DMS 273 (cell line): Measurements from ENCODE around the gene ZNF148.
A peak's percentile ranks its signal among the peaks of the same experiment; 100 is the strongest.

Experiments
- DNase-seq: peaks from one replicate; lab custom pipeline; 2025; ENCODE audit not compliant: unreplicated experiment; lab: John Stamatoyannopoulos, UW

The ZNF148 gene

DNA sequence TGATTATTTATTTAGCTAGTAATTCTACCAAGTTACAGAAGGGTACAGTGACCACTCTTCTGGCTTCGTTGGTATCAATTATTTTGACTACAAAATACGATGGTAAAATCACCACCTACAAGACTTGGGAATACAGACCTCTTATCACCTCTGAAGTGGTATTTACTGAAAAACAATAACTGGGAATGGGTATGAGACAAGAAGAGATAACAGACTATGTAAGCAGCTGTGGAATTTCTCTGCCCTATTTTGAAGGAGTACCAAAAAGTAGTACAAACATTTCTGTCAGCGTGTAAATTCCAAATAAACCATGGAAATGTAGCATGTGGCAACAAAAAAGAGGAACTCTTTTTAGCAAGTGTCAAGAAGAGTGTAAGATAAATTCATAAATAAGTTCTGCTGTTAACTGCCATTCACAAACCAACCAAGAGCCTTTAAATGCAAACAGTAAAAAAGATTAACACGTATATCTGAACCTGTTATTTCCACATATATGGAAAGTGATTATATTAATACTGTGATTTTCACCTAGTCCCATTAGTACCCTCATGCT is 85.6 kb downstream of the ZNF148 start:
- DNase-seq, result no peak

GRCh38 chr3:125287248-125287647 is 87.9 kb downstream of the ZNF148 start:
- DNase-seq, result no peak

DNA sequence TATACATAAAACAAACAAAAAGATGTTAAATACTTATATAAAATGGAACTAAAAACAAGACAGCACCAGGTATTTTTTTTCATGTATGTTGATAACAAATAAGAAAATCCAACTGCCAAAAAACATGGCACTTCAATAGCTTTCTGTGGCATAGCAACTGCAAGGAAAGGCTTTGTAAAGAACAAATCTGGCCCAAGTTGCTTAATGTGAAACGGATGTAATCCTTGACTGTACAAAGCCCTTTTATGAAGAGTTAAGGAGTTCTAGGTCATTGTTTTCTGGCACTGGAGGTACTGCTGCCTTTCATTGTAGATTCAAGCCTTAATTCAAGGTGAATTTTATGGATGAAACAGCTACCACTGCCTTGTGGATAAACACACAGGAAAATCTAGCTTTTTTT is 93.7 kb downstream of the ZNF148 start:
- DNase-seq, result no peak

GRCh38 chr3:125280668-125281361 is 94.3 kb downstream of the ZNF148 start:
- DNase-seq, result peak; percentile 80

- DNase-seq, result no peak
Observed at GRCh38 chr3:125278155-125278554, 97.0 kb downstream of the ZNF148 start.

GRCh38 chr3:125271127-125271526 is 104.0 kb downstream of the ZNF148 start:
- no peak for DNase-seq

DNA sequence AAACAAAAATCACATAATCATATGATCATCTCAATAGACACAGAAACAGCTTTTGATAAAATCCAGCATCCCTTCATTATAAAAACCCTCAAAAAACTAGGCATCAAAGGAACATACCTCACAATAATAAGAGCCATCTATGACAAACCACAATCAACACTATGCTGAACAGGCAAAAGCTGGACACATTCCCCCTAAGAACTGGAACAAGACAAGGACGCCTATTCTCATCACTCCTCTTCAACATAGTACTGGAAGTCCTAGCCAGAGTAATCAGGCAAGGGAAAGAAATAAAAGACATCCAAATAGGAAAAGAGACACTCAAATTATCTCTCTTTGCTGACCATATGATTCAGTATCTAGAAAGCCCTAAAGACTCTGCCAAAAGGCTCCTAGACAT is 107.7 kb downstream of the ZNF148 start:
- no peak for DNase-seq

DNA sequence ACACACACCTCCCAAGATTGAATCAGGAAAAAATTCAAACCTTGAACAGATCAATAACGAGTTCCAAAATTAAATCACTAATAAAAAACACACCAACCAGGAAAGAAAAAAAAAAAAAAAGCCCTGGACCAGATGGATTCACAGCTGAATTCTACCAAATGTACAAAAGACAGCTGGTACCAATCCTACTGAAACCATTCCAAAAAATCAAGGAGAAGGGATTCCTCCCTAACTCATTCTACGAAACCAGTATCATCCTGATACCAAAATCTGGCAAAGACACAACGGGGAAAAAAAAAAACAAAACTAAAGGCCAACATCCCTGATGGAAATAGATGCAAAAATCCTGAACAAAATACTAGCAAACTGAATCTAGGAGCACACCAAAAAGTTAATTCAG is 108.2 kb downstream of the ZNF148 start:
- no peak for DNase-seq

GRCh38 chr3:125262161-125262560 is 113.0 kb downstream of the ZNF148 start:
- DNase-seq, result no peak

GRCh38 chr3:125261031-125261430 is 114.1 kb downstream of the ZNF148 start:
- no peak for DNase-seq

DNA sequence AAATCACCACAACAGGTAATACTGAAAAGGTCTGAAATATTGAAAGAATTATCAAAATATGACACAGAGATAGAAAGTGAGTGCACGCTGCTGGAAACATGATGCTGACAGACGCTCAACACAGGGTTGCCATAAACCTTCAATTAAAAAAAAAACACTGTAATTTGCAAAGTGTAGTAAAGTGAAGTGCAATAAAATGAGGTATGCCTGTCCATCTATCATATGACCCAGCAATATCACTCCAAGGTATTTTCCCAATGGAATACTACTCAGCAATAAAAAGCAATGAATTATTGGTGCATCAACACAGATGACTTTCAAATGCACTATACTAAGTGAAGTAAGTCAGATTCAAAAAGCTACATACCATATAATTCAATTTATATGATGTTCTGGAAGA is 115.0 kb downstream of the ZNF148 start:
- no peak for DNase-seq

- no peak for DNase-seq
Observed at GRCh38 chr3:125257536-125257935, 117.6 kb downstream of the ZNF148 start.

DNA sequence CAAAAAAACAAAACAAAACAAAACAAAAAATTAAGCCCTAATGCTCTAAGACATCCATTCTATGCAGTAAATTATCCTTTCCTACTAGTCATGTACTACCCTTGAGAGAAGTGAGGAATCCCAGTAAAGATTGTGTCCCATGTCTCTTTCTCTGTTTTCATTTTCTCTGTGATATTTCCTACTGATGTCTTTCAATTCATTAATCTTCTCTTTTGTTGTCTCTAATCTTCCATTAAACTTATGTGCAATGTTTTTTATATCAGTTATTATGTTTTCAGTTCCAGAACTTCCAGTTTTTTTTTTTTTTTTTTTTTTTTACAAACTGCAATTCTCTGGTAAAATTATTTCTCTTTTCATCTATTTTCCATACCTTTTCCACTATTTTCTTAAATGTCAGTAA is 118.5 kb downstream of the ZNF148 start:
- no peak for DNase-seq

GRCh38 chr3:125250973-125251372 is 124.2 kb downstream of the ZNF148 start:
- DNase-seq, result no peak

GRCh38 chr3:125246237-125246636 is 128.9 kb downstream of the ZNF148 start:
- DNase-seq, result no peak

DNA sequence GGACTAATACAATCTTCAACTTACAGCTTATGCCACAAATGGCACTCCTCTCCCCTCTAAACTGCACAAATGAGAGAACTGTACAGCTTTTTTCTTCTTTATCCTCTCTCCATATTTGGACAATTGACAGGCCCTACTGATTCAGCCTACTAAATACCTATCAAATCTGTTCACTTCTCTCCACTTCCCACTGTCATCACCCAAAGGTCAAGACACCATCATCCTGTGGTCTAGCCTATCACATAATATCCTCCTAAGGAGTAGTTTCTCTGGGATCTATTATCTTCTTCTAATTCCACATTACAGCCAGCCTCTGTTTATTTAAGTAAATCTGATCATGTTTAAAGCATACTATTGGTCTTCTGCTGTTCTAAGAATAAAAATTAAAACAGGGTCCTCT is 129.6 kb downstream of the ZNF148 start:
- no peak for DNase-seq

- no peak for DNase-seq
Observed at GRCh38 chr3:125240496-125240895, 134.6 kb downstream of the ZNF148 start.

DNA sequence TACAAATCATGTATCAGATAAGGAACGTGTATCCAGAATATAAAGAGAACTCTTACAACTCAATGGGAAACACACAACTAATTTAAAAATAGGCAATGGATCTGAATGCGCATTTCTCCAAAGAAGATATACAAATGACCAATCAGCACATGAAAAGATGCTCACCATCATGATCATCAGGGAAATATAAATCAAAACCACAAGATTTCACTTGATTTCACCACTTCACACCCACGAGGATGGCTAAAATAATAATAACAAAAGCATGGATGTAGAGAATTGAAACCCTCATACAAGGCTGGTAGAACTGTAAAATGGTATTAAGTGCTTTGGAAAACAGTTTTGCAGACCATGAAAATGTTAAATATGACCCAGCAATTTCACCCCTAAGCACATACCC is 135.9 kb downstream of the ZNF148 start:
- DNase-seq, result no peak

GRCh38 chr3:125238759-125239158 is 136.4 kb downstream of the ZNF148 start:
- no peak for DNase-seq

- no peak for DNase-seq
Observed at GRCh38 chr3:125236331-125236903, 138.7 kb downstream of the ZNF148 start.

- no peak for DNase-seq
Observed at GRCh38 chr3:125234831-125235230, 140.3 kb downstream of the ZNF148 start.

DNA sequence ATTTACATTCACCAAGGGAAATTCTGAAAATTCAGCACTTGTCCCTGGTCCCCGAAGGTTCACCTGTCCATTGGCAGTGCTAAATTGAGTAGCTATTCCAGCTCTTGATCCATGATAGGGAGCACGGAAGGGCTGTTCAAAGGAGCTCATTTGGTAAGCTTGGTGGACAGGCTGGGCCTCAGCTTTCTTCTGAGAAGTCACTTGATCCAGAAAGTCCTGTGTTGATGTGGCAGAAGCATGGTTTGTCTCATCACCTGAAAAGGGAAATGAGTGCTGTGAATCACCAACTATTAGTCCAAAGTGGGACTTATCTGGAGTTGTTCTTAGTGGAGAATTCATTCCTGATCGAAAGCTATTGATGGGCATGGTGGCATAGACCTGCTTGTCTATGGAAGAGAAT is 142.7 kb downstream of the ZNF148 start:
- DNase-seq, result no peak

- DNase-seq, result no peak
Observed at GRCh38 chr3:125231895-125232294, 143.2 kb downstream of the ZNF148 start.
